ENCODE data around the gene TACC2.
A peak's percentile ranks its signal among the peaks of the same experiment; 100 is the strongest.

The TACC2 gene

DNA sequence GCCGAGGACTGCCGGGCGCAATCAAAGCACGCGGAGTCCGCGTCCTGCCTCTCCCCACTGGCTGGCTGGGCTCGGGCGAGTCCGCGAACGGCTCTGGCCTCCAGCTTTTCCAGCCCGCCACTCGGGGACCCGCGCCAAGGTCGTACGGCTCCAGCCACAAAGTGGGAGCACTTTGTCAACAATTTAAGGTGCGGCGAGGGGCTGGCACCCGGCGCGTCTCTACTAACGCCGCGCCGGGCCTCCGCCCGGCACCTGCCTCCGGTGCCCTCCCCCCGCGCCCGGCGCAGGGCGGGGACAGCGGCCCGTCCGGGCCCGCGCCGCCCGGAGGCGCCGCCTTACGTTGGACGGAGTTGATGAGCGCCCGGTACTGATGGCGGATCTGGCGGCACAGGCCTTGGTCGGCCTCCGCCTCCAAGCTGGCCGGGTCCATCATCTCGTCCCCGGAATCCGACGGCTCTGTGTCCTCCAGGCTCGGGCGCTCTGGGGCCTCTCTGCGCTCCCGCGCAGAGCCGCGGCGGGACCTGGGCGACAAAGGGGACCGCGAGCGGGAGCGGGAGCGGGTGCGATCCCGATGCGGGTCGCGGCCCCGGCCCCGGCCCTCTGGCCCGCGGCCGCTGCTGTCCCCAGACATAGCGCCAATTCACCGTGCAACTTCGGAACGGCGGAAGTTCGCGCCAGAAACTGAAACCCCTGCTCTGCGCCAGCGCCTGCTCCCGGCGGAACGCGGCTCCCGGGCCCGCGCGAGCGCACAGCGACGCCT, 14.2 kb upstream of the TACC2 start, which contains the start of gene NSMCE4A:
Gene NSMCE4A, minus strand, starts transcription at position 683 of the 760 bp plus-strand sequence. Its CDS starts 52 bp downstream, at position 631.
- peak; percentile 34 for TF ChIP-seq FOXP2 (optimal IDR thresholded peaks at IDR 0.05; ENCODE audit: borderline replicate concordance, extremely low read depth, extremely low read length, insufficient read depth)
- peak; percentile 54; the same call in 1 of the 2 replicates for TF ChIP-seq POLR2AphosphoS5 (IDR thresholded peaks at IDR 0.05; ENCODE audit: low read depth, low read length)
- no peak for TF ChIP-seq SIN3A (IDR thresholded peaks at IDR 0.05; ENCODE audit: borderline replicate concordance, insufficient read depth, low read length)
- no peak for TF ChIP-seq REST (IDR thresholded peaks at IDR 0.05; ENCODE audit: insufficient read depth in 1 of 2, low read depth in 2 of 2, low read length in 2 of 2)
- 0 out of 2 replicates have a peak, but pooled peaks have one; percentile 52 for TF ChIP-seq TAF1 (IDR thresholded peaks at IDR 0.05; ENCODE audit: borderline replicate concordance, insufficient read depth, low read length)

DNA sequence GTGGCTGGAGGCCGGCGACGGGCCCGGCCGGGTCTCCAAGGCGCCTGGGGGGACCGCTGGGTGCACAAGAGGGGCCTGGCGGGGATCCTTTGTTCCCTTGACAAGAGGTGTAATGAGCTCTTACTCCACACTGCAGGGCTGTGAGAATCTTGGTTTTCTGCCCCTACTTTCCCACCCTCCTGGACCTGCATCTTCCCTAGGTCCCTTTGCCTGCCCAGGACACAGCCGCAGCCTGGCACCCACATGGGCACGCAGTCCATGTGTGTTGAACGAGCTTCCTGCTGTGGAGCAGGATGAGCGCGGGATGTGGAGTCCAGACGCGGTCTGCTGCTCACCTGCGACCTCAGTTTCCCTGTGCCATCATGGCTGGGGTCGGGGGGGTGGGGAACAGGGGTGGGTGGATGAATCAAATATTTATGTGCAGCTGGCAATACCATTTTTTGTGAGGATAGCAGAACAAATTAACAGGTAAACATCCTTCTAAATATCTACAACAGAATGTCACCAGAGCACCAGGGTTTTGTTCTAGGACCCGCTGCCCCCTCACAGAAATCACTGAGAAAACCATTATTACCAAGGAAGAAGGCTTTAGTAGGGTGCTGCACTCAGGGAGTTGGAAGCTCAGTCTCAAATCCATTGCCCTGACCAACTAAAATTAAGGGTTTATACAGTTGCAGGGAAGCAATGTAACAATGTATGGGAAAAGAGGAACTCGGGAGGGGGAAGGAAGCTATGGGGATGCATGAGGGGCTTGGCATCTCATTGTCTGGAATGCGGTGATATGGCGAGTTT, 13.5 kb upstream of the TACC2 start:
- TF ChIP-seq POLR2AphosphoS5 (IDR thresholded peaks at IDR 0.05; ENCODE audit: low read depth, low read length): no peak
- no peak for TF ChIP-seq TAF1 (IDR thresholded peaks at IDR 0.05; ENCODE audit: borderline replicate concordance, insufficient read depth, low read length)
- TF ChIP-seq FOXP2 (optimal IDR thresholded peaks at IDR 0.05; ENCODE audit: borderline replicate concordance, extremely low read depth, extremely low read length, insufficient read depth): no peak
- no peak for TF ChIP-seq SIN3A (IDR thresholded peaks at IDR 0.05; ENCODE audit: borderline replicate concordance, insufficient read depth, low read length)
- TF ChIP-seq REST (IDR thresholded peaks at IDR 0.05; ENCODE audit: insufficient read depth in 1 of 2, low read depth in 2 of 2, low read length in 2 of 2): no peak

- no peak for TF ChIP-seq TAF1 (IDR thresholded peaks at IDR 0.05; ENCODE audit: borderline replicate concordance, insufficient read depth, low read length)
- no peak for TF ChIP-seq REST (IDR thresholded peaks at IDR 0.05; ENCODE audit: insufficient read depth in 1 of 2, low read depth in 2 of 2, low read length in 2 of 2)
- no peak for TF ChIP-seq POLR2AphosphoS5 (IDR thresholded peaks at IDR 0.05; ENCODE audit: low read depth, low read length)
- no peak for TF ChIP-seq FOXP2 (optimal IDR thresholded peaks at IDR 0.05; ENCODE audit: borderline replicate concordance, extremely low read depth, extremely low read length, insufficient read depth)
- no peak for TF ChIP-seq SIN3A (IDR thresholded peaks at IDR 0.05; ENCODE audit: borderline replicate concordance, insufficient read depth, low read length)
Measured at GRCh38 chr10:121976607-121977006, 12.4 kb upstream of the TACC2 start.

- TF ChIP-seq REST (IDR thresholded peaks at IDR 0.05; ENCODE audit: insufficient read depth in 1 of 2, low read depth in 2 of 2, low read length in 2 of 2) (no peak), TAF1 (IDR thresholded peaks at IDR 0.05; ENCODE audit: borderline replicate concordance, insufficient read depth, low read length) (no peak), SIN3A (IDR thresholded peaks at IDR 0.05; ENCODE audit: borderline replicate concordance, insufficient read depth, low read length) (no peak), FOXP2 (optimal IDR thresholded peaks at IDR 0.05; ENCODE audit: borderline replicate concordance, extremely low read depth, extremely low read length, insufficient read depth) (no peak), POLR2AphosphoS5 (IDR thresholded peaks at IDR 0.05; ENCODE audit: low read depth, low read length) (no peak)
Measured at GRCh38 chr10:121978511-121978910, 10.5 kb upstream of the TACC2 start.

Data from PFSK-1 (cell line).